AG04450 (cell line): ENCODE data around the gene IER2. TPM values are rescaled to one million over a fixed set of nuclear protein-coding genes. Genes with fewer than 3 reads are reported as not detected.

Experiments used
- CTCF ChIA-PET: fragments of 300-600, 350-600 bp; formaldehyde crosslinking; extraction: SDS; loops from one replicate; lab custom pipeline; 2022; ENCODE audit warnings: antibody characterized with exemption, inconsistent platforms; lab: Charles Lee
- POLR2A ChIA-PET: fragments of 350-600 bp; formaldehyde crosslinking; extraction: SDS; loops from one replicate; lab custom pipeline; 2021; ENCODE audit warnings: antibody characterized with exemption, inconsistent platforms; lab: Yijun Ruan, JAX
- DNase-seq: peaks from one replicate; pipeline ENCODE4 v3.0.0-alpha.2; 2011; ENCODE audit warnings: low read depth, low spot score
- H3K27ac ChIP-seq: one replicate; pipeline ENCODE4 v1.5.1; 2012; ENCODE audit warnings: low read depth, low read length, control low read depth
- H3K27me3 ChIP-seq: one replicate; pipeline ENCODE4 v1.6.0; 2012; ENCODE audit warnings: low read length; ENCODE audit not compliant: control insufficient read depth, insufficient read depth
- H3K4me3 ChIP-seq: 2 replicates; pipeline ENCODE4 v1.5.1; 2011; ENCODE audit warnings: mild to moderate bottlenecking, low read depth, low read length, control low read depth
- H3K9me3 ChIP-seq: 2 replicates; pipeline ENCODE4 v1.5.1; 2012; ENCODE audit warnings: low read length; ENCODE audit not compliant: control insufficient read depth, insufficient read depth
- CTCF ChIP-seq: IDR thresholded peaks from 2 replicates; pipeline ENCODE4 v1.5.1; 2011; ENCODE audit warnings: low read depth, low read length, control low read depth, inconsistent platforms
- polyA plus RNA-seq: library from polyadenylated mRNA; depleted of rRNA; stranded (reverse); fragments of >200 nt; gene quantifications from 2 replicates; pipeline ENCODE4 v1.2.3, GENCODE V29; 2011

Gene IER2
- polyA plus RNA-seq, 1 experiment = 15.3 TPM

- DNase-seq = no peak
- H3K27me3 ChIP-seq = no peaks in the 10 kb centered on the region
- ChIA-PET POLR2A (no interaction called here), CTCF (interaction anchor here (1.4 to 2.1 kb wide), 2 partner anchors 137 kb away, joined by 4 to 11 read pairs; no protein-coding TSS in a partner anchor)
- H3K4me3 ChIP-seq = peak within 1 kb of the TSS; percentile 25
- H3K27ac ChIP-seq = no peak within 1 kb of the TSS
- peaks cover 2% of the 10 kb centered on the region; the same call in 1 of the 2 replicates for H3K9me3 ChIP-seq
- no peak for TF ChIP-seq CTCF
These were observed 47.3 kb upstream of the IER2 start, which contains the start of gene LYL1 for GRCh38 chr19:13102666-13103580. Gene LYL1 (minus strand): TSS chr19:13102858. CDS start chr19:13101171, 1,687 bp downstream.

- ChIA-PET CTCF (interaction anchor here (1.4 to 2.1 kb wide), 3 partner anchors 13 to 138 kb away, joined by 4 to 12 read pairs (median 11); no protein-coding TSS in a partner anchor), POLR2A (no interaction called here)
- Histone ChIP-seq H3K4me3 (no peak overlapping the region), H3K27ac (no peak overlapping the region), H3K9me3 (peaks cover 2% of the 10 kb centered on the region; the same call in 1 of the 2 replicates), H3K27me3 (no peaks in the 10 kb centered on the region)
- TF ChIP-seq CTCF = no peak
- DNase-seq = no peak
These were observed 46.4 kb upstream of the IER2 start for GRCh38 chr19:13103581-13104359.

GRCh38 chr19:13104360-13104847 lies 45.8 kb upstream of the IER2 start:
- no peak for DNase-seq
- POLR2A ChIA-PET = no interaction called here
- peaks cover 2% of the 10 kb centered on the region; the same call in 1 of the 2 replicates for H3K9me3 ChIP-seq

More at GRCh38 chr19:13104360-13104847, 45.8 kb upstream of the IER2 start:
- peak; percentile 67 for TF ChIP-seq CTCF
- CTCF ChIA-PET = interaction anchor here (1.0 to 2.1 kb wide), 4 partner anchors 13 to 139 kb away, joined by 4 to 12 read pairs (median 8); no protein-coding TSS in a partner anchor
- Histone ChIP-seq H3K27ac (no peak overlapping the region), H3K27me3 (no peaks in the 10 kb centered on the region), H3K4me3 (no peak overlapping the region)
